Hepatocyte (in vitro differentiated cells): ENCODE measurements around the gene CDC20. TPM values are rescaled to one million over a fixed set of nuclear protein-coding genes. Genes with fewer than 3 reads are reported as not detected.

Experiments used
- DNase-seq: peaks from one replicate; pipeline ENCODE4 v3.0.0-alpha.2; 2016; ENCODE audit warnings: low spot score
- H2AFZ ChIP-seq: fragments of 200-600 bp; sonication (generic); 2 replicates; pipeline ENCODE4 v1.6.0; 2016; ENCODE audit warnings: antibody characterized with exemption, mild to moderate bottlenecking
- H3K27ac ChIP-seq: fragments of 200-600 bp; sonication (generic); 2 replicates; pipeline ENCODE4 v1.5.1; 2016; ENCODE audit warnings: mild to moderate bottlenecking
- H3K27me3 ChIP-seq: fragments of 200-600 bp; sonication (generic); 2 replicates; pipeline ENCODE4 v1.6.1; 2016
- H3K36me3 ChIP-seq: fragments of 200-600 bp; sonication (generic); replicated peaks from 2 replicates; pipeline ENCODE4 v1.5.1; 2016; ENCODE audit warnings: low read depth; ENCODE audit not compliant: insufficient read depth
- H3K4me1 ChIP-seq: fragments of 200-600 bp; sonication (generic); 2 replicates; pipeline ENCODE4 v1.5.1; 2016; ENCODE audit warnings: mild to moderate bottlenecking, moderate library complexity; ENCODE audit not compliant: insufficient read depth
- H3K4me2 ChIP-seq: fragments of 200-600 bp; sonication (generic); 2 replicates; pipeline ENCODE4 v1.6.0; 2016
- H3K4me3 ChIP-seq: fragments of 200-600 bp; sonication (generic); 2 replicates; pipeline ENCODE4 v1.5.1; 2016; ENCODE audit warnings: mild to moderate bottlenecking
- H3K79me2 ChIP-seq: fragments of 200-600 bp; sonication (generic); 2 replicates; pipeline ENCODE4 v1.6.0; 2017; ENCODE audit warnings: mild to moderate bottlenecking
- H3K9me2 ChIP-seq: fragments of 200-600 bp; sonication (generic); replicated peaks from 2 replicates; pipeline ENCODE4 v1.6.0; 2017; ENCODE audit warnings: mild to moderate bottlenecking; ENCODE audit not compliant: insufficient read depth
- H3K9me3 ChIP-seq: fragments of 200-600 bp; sonication (generic); 2 replicates; pipeline ENCODE4 v1.5.1; 2016; ENCODE audit warnings: low read depth, mild to moderate bottlenecking
- H4K20me1 ChIP-seq: fragments of 200-600 bp; sonication (generic); 2 replicates; pipeline ENCODE4 v1.6.0; 2016; ENCODE audit warnings: mild to moderate bottlenecking; ENCODE audit not compliant: insufficient read depth, poor library complexity, severe bottlenecking
- EZH2 ChIP-seq: fragments of 200-600 bp; sonication (generic); IDR thresholded peaks from 2 replicates; pipeline ENCODE4 v1.6.1; 2016; ENCODE audit warnings: antibody characterized with exemption, mild to moderate bottlenecking, borderline replicate concordance
- EZH2phosphoT487 ChIP-seq: fragments of 200-600 bp; sonication (generic); IDR thresholded peaks from one replicate; pipeline ENCODE4 v1.6.1; 2018; ENCODE audit warnings: antibody characterized with exemption, mild to moderate bottlenecking, low read depth, moderate library complexity; ENCODE audit not compliant: unreplicated experiment, severe bottlenecking
- WGBS: methylation state at CpG from one replicate; pipeline ENCODE4 v1.1.6; 2016; ENCODE audit warnings: low lambda C conversion rate; ENCODE audit errors: missing lambda C conversion rate; 5-methylcytosine and 5-hydroxymethylcytosine counted together
- polyA plus RNA-seq: library from polyadenylated mRNA; unstranded; fragments of >200 nt; fragmentation: Nextera tagmentation; extraction: Ambion mirVana; gene quantifications from 2 replicates; pipeline ENCODE4 v1.2.1, GENCODE V29; 2016
- total RNA-seq: library from RNA; depleted of rRNA; stranded (reverse); fragments of >200 nt; gene quantifications from 2 replicates; pipeline ENCODE4 v1.2.3, GENCODE V29; 2014
- TF ChIP-seq, protein P1 (sequence below): fragments of 200-600 bp; sonication (generic); IDR thresholded peaks from 2 replicates; pipeline ENCODE4 v1.5.1; 2016; ENCODE audit warnings: antibody characterized with exemption, mild to moderate bottlenecking; ENCODE audit not compliant: poor library complexity

The CDC20 gene
- total and polyA plus RNA-seq, 2 experiments from 2014 or later, result 13.6 to 19.7 TPM

DNA sequence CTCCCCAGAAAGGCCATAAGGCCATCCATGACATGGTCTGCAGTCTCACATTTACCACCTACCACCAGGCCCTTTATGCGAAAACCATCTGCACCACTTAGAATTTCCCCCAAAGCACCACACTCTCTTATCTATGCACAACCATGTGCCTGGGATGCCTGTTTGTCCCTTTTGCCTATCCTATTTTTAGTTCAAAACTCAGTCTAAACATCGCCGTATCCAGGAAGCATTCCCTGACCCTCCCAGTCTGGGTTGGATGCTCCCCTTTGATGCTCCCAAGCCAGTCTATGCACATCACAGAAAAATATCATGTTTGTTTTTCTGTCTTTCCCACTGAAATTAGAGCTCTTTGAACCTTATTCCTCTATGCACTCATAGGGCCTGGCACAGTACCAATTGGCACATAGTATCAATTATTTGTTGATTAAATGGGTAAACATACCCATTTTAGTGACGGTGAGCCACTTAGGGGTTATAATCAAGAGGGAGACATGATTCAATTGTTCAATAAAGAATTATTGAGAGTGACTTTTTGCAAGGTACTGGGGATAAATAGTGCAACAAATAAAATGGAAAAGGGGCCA lies 14.4 kb upstream of the CDC20 start:
- Histone ChIP-seq H3K4me3 (no peak overlapping the region), H3K27ac (peak overlapping the region; percentile 75), H2AFZ (no peak overlapping the region), H3K9me3 (no peaks in the 10 kb centered on the region), H3K36me3 (no peaks in the 10 kb centered on the region), H4K20me1 (no peaks in the 10 kb centered on the region), H3K4me1 (peaks cover 7% of the 10 kb centered on the region), H3K4me2 (no peak overlapping the region), H3K27me3 (no peaks in the 10 kb centered on the region), H3K9me2 (no peaks in the 10 kb centered on the region), H3K79me2 (no peaks in the 10 kb centered on the region)
- no peak for DNase-seq
- 74% methylated on average over 4 of the region's 4 CpGs for WGBS
- TF ChIP-seq EZH2 (no peak), EZH2phosphoT487 (no peak)
- TF ChIP-seq, protein P1, sequence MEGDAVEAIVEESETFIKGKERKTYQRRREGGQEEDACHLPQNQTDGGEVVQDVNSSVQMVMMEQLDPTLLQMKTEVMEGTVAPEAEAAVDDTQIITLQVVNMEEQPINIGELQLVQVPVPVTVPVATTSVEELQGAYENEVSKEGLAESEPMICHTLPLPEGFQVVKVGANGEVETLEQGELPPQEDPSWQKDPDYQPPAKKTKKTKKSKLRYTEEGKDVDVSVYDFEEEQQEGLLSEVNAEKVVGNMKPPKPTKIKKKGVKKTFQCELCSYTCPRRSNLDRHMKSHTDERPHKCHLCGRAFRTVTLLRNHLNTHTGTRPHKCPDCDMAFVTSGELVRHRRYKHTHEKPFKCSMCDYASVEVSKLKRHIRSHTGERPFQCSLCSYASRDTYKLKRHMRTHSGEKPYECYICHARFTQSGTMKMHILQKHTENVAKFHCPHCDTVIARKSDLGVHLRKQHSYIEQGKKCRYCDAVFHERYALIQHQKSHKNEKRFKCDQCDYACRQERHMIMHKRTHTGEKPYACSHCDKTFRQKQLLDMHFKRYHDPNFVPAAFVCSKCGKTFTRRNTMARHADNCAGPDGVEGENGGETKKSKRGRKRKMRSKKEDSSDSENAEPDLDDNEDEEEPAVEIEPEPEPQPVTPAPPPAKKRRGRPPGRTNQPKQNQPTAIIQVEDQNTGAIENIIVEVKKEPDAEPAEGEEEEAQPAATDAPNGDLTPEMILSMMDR, result no peak

DNA sequence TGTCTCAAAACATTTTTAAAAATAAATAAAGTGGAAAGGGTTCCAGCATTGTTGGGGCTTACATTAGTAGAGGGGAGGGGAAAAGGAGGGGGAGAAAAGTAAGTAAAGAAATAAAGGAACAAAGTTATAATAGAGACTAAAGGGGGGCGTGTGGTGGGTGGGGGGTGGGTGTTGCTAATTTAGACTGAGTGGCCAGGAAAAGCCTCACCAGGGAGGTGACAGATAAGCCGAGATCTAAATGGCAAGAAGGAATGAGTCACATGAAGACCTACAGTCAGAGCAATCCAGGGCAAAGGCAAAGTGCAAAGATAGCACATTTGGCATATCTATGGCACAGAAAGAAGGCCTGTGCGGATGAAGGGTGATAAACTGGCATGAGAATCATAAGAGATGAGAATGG lies 13.7 kb upstream of the CDC20 start:
- H3K4me3 ChIP-seq, result no peak overlapping the region
- TF ChIP-seq EZH2phosphoT487, result no peak
- TF ChIP-seq, protein P1, result no peak
- TF ChIP-seq EZH2, result no peak
- H3K36me3 ChIP-seq, result no peaks in the 10 kb centered on the region
- H2AFZ ChIP-seq, result no peak overlapping the region
- peak; percentile 53 for DNase-seq
- no peaks in the 10 kb centered on the region for H3K9me3 ChIP-seq
- no peaks in the 10 kb centered on the region for H3K9me2 ChIP-seq
- peaks cover 14% of the 10 kb centered on the region for H3K4me1 ChIP-seq
- H3K27ac ChIP-seq, result peak overlapping the region; percentile 75
- no peaks in the 10 kb centered on the region for H3K79me2 ChIP-seq
- 47% methylated on average over 3 of the region's 3 CpGs for WGBS
- H4K20me1 ChIP-seq, result no peaks in the 10 kb centered on the region
- no peaks in the 10 kb centered on the region for H3K27me3 ChIP-seq
- H3K4me2 ChIP-seq, result no peak overlapping the region

DNA sequence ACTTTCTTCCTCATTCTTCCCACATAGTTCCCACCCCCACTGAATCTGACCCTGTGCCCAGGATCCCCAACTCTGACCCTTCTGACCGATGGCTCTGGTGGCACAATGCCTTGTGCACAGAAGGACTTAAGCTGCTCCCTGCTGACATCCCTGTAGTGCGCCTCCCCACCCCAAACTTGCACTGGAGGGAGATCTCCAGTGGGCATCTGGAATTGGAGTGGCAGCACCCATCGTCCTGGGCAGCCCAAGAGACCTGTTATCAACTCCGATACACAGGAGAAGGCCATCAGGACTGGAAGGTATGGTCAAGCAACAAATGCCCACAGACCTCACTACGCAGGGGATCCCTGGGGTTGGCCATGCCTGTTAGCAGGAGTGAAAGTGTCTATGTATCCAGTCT lies 12.1 kb upstream of the CDC20 start:
- no peak for DNase-seq
- no peaks in the 10 kb centered on the region for H4K20me1 ChIP-seq
- H3K27me3 ChIP-seq, result no peaks in the 10 kb centered on the region
- no peak overlapping the region for H2AFZ ChIP-seq
- no peaks in the 10 kb centered on the region for H3K36me3 ChIP-seq
- no peaks in the 10 kb centered on the region for H3K79me2 ChIP-seq
- H3K9me3 ChIP-seq, result no peaks in the 10 kb centered on the region
- no peaks in the 10 kb centered on the region for H3K9me2 ChIP-seq
- TF ChIP-seq, protein P1, result no peak
- TF ChIP-seq EZH2phosphoT487 (no peak), EZH2 (no peak)
- no peak overlapping the region for H3K4me3 ChIP-seq
- no peak overlapping the region for H3K27ac ChIP-seq
- 98% methylated on average over 5 of the region's 5 CpGs for WGBS
- H3K4me1 ChIP-seq, result peaks cover 17% of the 10 kb centered on the region
- H3K4me2 ChIP-seq, result no peak overlapping the region
